ENCODE data around the gene UCKL1.

- TF ChIP-seq CTCF (IDR thresholded peaks at IDR 0.05) (no peak), POLR2A (IDR thresholded peaks at IDR 0.05) (no peak)
Observed at GRCh38 chr20:63890201-63890576, 66.0 kb downstream of the UCKL1 start.
